Measurements from ENCODE around the gene CNPY1.

Gene CNPY1

GRCh38 chr7:155455132-155455693 is 91.1 kb downstream of the CNPY1 start:
- H3K4me1 ChIP-seq (ENCODE audit: insufficient read depth, low read length, severe bottlenecking) = no peaks in the 10 kb centered on the region
- H3K9me3 ChIP-seq (ENCODE audit: low read length) = no peaks in the 10 kb centered on the region

GRCh38 chr7:155454183-155455112 is 91.9 kb downstream of the CNPY1 start:
- H3K79me2 ChIP-seq (ENCODE audit: insufficient read depth, low read length) = no peaks in the 10 kb centered on the region
- no peak overlapping the region for H3K4me3 ChIP-seq (ENCODE audit: low read depth, low read length, poor library complexity, severe bottlenecking)
- no peaks in the 10 kb centered on the region for H4K20me1 ChIP-seq (ENCODE audit: insufficient read depth, low read length)
- H3K4me2 ChIP-seq (ENCODE audit: low read length) = no peak overlapping the region
- H3K9me2 ChIP-seq (ENCODE audit: low read depth, low read length) = no peaks in the 10 kb centered on the region
- 0 out of 2 replicates have a peak, but pooled peaks cover 6% of the 10 kb centered on the region for H3K27me3 ChIP-seq (ENCODE audit: insufficient read depth, low read length)
- no peaks in the 10 kb centered on the region for H3F3A ChIP-seq (ENCODE audit: insufficient read depth, low read length)
- no peak overlapping the region for H3K9ac ChIP-seq (ENCODE audit: low read length)
- H3K36me3 ChIP-seq (ENCODE audit: insufficient read depth, low read length) = no peaks in the 10 kb centered on the region
- no peaks in the 10 kb centered on the region for H3K9me3 ChIP-seq (ENCODE audit: low read length)
- H3K27ac ChIP-seq (ENCODE audit: low read depth, low read length, poor library complexity, severe bottlenecking) = no peak overlapping the region
- H2AFZ ChIP-seq (ENCODE audit: low read length) = no peak overlapping the region
- TF ChIP-seq CTCF (IDR thresholded peaks at IDR 0.05; ENCODE audit: low read length) = no peak
- H3K4me1 ChIP-seq (ENCODE audit: insufficient read depth, low read length, severe bottlenecking) = no peaks in the 10 kb centered on the region

More at GRCh38 chr7:155455132-155455693, 91.1 kb downstream of the CNPY1 start:
- no peaks in the 10 kb centered on the region for H3F3A ChIP-seq (ENCODE audit: insufficient read depth, low read length)
- H3K9ac ChIP-seq (ENCODE audit: low read length) = no peak overlapping the region
- H2AFZ ChIP-seq (ENCODE audit: low read length) = no peak overlapping the region
- 0 out of 2 replicates have a peak, but pooled peaks cover 6% of the 10 kb centered on the region for H3K27me3 ChIP-seq (ENCODE audit: insufficient read depth, low read length)
- no peak overlapping the region for H3K27ac ChIP-seq (ENCODE audit: low read depth, low read length, poor library complexity, severe bottlenecking)
- no peaks in the 10 kb centered on the region for H3K79me2 ChIP-seq (ENCODE audit: insufficient read depth, low read length)
- no peak overlapping the region for H3K4me3 ChIP-seq (ENCODE audit: low read depth, low read length, poor library complexity, severe bottlenecking)
- H4K20me1 ChIP-seq (ENCODE audit: insufficient read depth, low read length) = no peaks in the 10 kb centered on the region
- no peaks in the 10 kb centered on the region for H3K9me2 ChIP-seq (ENCODE audit: low read depth, low read length)
- no peak overlapping the region for H3K4me2 ChIP-seq (ENCODE audit: low read length)
- H3K36me3 ChIP-seq (ENCODE audit: insufficient read depth, low read length) = no peaks in the 10 kb centered on the region
- no peak for TF ChIP-seq CTCF (IDR thresholded peaks at IDR 0.05; ENCODE audit: low read length)
- no peak for TF ChIP-seq EZH2 (IDR thresholded peaks at IDR 0.05; ENCODE audit: borderline replicate concordance, low read length)

- H3K4me2 ChIP-seq (ENCODE audit: low read length) = no peak overlapping the region
- TF ChIP-seq CTCF (IDR thresholded peaks at IDR 0.05; ENCODE audit: low read length) = no peak
- no peak for TF ChIP-seq EZH2 (IDR thresholded peaks at IDR 0.05; ENCODE audit: borderline replicate concordance, low read length)
- no peaks in the 10 kb centered on the region for H3F3A ChIP-seq (ENCODE audit: insufficient read depth, low read length)
- H3K9me2 ChIP-seq (ENCODE audit: low read depth, low read length) = no peaks in the 10 kb centered on the region
- H3K27ac ChIP-seq (ENCODE audit: low read depth, low read length, poor library complexity, severe bottlenecking) = no peak overlapping the region
- no peak overlapping the region for H3K9ac ChIP-seq (ENCODE audit: low read length)
- H3K27me3 ChIP-seq (ENCODE audit: insufficient read depth, low read length) = 0 out of 2 replicates have a peak, but pooled peaks cover 6% of the 10 kb centered on the region
- H4K20me1 ChIP-seq (ENCODE audit: insufficient read depth, low read length) = no peaks in the 10 kb centered on the region
- no peaks in the 10 kb centered on the region for H3K36me3 ChIP-seq (ENCODE audit: insufficient read depth, low read length)
- H3K4me1 ChIP-seq (ENCODE audit: insufficient read depth, low read length, severe bottlenecking) = no peaks in the 10 kb centered on the region
- H3K4me3 ChIP-seq (ENCODE audit: low read depth, low read length, poor library complexity, severe bottlenecking) = no peak overlapping the region
- no peaks in the 10 kb centered on the region for H3K79me2 ChIP-seq (ENCODE audit: insufficient read depth, low read length)
- H3K9me3 ChIP-seq (ENCODE audit: low read length) = no peaks in the 10 kb centered on the region
- H2AFZ ChIP-seq (ENCODE audit: low read length) = no peak overlapping the region
Measured at GRCh38 chr7:155453296-155454182, 92.8 kb downstream of the CNPY1 start.

All from OCI-LY1 (cell line).